ENCODE data around the gene SLC30A7.

Gene SLC30A7

GRCh38 chr1:101025657-101026429, 130.0 kb downstream of the SLC30A7 start, which contains the start of gene DPH5:
TSS of gene DPH5 (minus strand) at chr1:101025784. CDS start at chr1:101025443, 341 bp downstream.
- DNase-seq (ENCODE audit: low spot score): peak; percentile 78

- DNase-seq (ENCODE audit: low spot score): no peak
Observed at GRCh38 chr1:101026430-101026788, 130.5 kb downstream of the SLC30A7 start.

DNA sequence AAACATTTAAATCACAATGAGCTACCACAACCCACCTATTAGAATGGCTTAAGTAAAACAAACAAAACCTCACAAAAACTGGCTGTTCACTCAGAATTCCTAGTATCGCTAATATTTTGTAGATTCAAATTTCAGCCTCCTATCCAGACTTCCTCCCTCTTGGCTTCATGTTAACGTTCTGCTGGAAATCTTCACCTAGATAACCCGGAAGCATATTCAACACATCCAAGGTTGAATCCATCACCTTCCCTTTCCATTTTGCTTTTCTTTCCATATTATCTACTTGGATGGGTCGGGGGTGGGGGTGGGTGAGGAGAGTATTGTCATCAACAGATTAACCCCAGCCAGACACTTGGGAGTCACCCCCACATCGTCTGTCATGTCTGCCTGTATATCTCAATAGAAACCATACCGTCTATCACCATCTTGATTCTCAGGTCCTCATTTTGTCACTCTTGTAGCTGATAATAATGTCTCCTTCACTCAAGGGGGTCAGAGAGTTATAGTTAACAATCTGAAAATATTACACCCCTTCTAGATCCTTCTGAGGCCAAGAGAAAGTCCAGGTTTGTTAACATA, 131.4 kb downstream of the SLC30A7 start:
- no peak for DNase-seq (ENCODE audit: low spot score)

DNA sequence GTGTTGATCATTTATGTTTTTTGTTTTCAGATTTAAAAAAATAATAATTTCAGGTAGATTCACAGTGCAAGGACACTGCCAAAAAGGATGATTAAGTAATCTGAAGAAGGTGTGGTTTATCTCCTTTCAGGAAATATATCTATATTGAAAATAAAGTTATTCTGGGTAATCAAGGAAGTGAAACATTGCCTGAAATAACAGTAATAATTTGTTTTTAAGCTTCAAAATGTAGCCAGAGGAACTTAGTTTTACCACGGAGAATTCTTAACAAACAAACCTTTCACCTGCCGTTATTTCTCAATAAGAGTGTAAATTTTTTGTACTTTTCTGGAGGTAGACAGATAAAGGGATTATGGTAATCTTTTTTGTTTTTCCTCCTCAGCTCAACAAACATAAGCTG, 132.6 kb downstream of the SLC30A7 start:
- no peak for DNase-seq (ENCODE audit: low spot score)

DNA sequence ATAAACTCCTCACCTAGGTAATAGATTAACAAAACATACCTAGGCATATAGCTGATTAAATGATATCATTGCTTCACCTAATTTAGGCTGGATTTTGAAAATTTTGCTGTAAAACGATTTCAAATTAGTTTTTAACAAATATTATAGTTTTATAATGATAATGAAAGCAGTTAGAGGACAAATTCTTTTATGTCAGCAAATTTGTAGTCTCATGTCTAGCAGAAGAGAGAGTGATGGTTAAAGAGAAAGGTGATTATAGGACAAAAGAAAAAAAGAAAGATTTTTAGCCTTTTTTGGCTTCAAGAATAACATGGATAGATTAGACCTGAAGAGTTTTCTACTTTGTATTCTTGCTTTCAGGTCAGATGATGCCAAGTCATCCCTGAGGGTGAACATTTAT, 133.3 kb downstream of the SLC30A7 start:
- DNase-seq (ENCODE audit: low spot score): no peak

- no peak for DNase-seq (ENCODE audit: low spot score)
Observed at GRCh38 chr1:101030881-101031280, 135.0 kb downstream of the SLC30A7 start.
